MM.1S (cell line): ENCODE measurements around the gene UBE2E3.

ENCODE experiments used
- DNase-seq: peaks from one replicate; pipeline ENCODE4 v3.0.0-alpha.2; 2015
- H2AFZ ChIP-seq: fragments of 300-600 bp; sonication (generic); 2 replicates; pipeline ENCODE4 v1.6.0; 2016; ENCODE audit warnings: antibody characterized with exemption, low read length
- H3F3A ChIP-seq: fragments of 300-600 bp; sonication (generic); 2 replicates; pipeline ENCODE4 v1.6.1; 2016; ENCODE audit warnings: mild to moderate bottlenecking, antibody characterized with exemption, low read length, moderate library complexity, mixed read lengths; ENCODE audit not compliant: insufficient read depth
- H3K27ac ChIP-seq: fragments of 300-600 bp; sonication (generic); 2 replicates; pipeline ENCODE4 v1.5.1; 2016; ENCODE audit warnings: mild to moderate bottlenecking, low read length
- H3K27me3 ChIP-seq: fragments of 300-600 bp; sonication (generic); replicated peaks from 2 replicates; pipeline ENCODE4 v1.6.0; 2016; ENCODE audit warnings: low read length; ENCODE audit not compliant: insufficient read depth
- H3K36me3 ChIP-seq: fragments of 300-600 bp; sonication (generic); replicated peaks from 2 replicates; pipeline ENCODE4 v1.6.1; 2016; ENCODE audit warnings: mild to moderate bottlenecking, low read length, mixed read lengths; ENCODE audit not compliant: insufficient read depth
- H3K4me1 ChIP-seq: fragments of 300-600 bp; sonication (generic); 2 replicates; pipeline ENCODE4 v1.6.1; 2016; ENCODE audit warnings: low read length, mixed read lengths
- H3K4me2 ChIP-seq: fragments of 300-600 bp; sonication (generic); 2 replicates; pipeline ENCODE4 v1.6.0; 2016; ENCODE audit warnings: low read depth, low read length
- H3K4me3 ChIP-seq: fragments of 300-600 bp; sonication (generic); 2 replicates; pipeline ENCODE4 v1.5.1; 2016; ENCODE audit warnings: low read length, mixed read lengths
- H3K79me2 ChIP-seq: fragments of 300-600 bp; sonication (generic); 2 replicates; pipeline ENCODE4 v1.6.1; 2016; ENCODE audit warnings: mixed run types, low read length, mixed read lengths
- H3K9ac ChIP-seq: fragments of 300-600 bp; sonication (generic); 2 replicates; pipeline ENCODE4 v1.6.1; 2016; ENCODE audit warnings: low read length, mixed read lengths
- H3K9me2 ChIP-seq: fragments of 300-600 bp; sonication (generic); replicated peaks from 2 replicates; pipeline ENCODE4 v1.6.1; 2016; ENCODE audit warnings: mild to moderate bottlenecking, low read length, mixed read lengths; ENCODE audit not compliant: insufficient read depth
- H3K9me3 ChIP-seq: fragments of 300-600 bp; sonication (generic); replicated peaks from 2 replicates; pipeline ENCODE4 v1.6.1; 2016; ENCODE audit warnings: mild to moderate bottlenecking, low read length, mixed read lengths; ENCODE audit not compliant: insufficient read depth
- H4K20me1 ChIP-seq: fragments of 300-600 bp; sonication (generic); 2 replicates; pipeline ENCODE4 v1.6.1; 2016; ENCODE audit warnings: mild to moderate bottlenecking, low read length, moderate library complexity, mixed read lengths; ENCODE audit not compliant: insufficient read depth
- CTCF ChIP-seq: fragments of 300-600 bp; sonication (generic); IDR thresholded peaks from 2 replicates; pipeline ENCODE4 v1.5.1; 2016; ENCODE audit warnings: antibody characterized with exemption, low read length, mixed read lengths
- EZH2 ChIP-seq: fragments of 300-600 bp; sonication (generic); optimal IDR thresholded peaks from 2 replicates; pipeline ENCODE3; 2017; ENCODE audit warnings: low read depth, mild to moderate bottlenecking, antibody characterized with exemption, low read length, mixed read lengths
- EZH2phosphoT487 ChIP-seq: fragments of 300-600 bp; sonication (generic); IDR thresholded peaks from 2 replicates; pipeline ENCODE4 v1.6.1; 2018; ENCODE audit warnings: antibody characterized with exemption, low read length

Gene UBE2E3

GRCh38 chr2:181058378-181059269 lies 78.2 kb downstream of the UBE2E3 start:
- peak; percentile 70 for DNase-seq
- no peak overlapping the region for H3K9ac ChIP-seq
- no peaks in the 10 kb centered on the region for H3F3A ChIP-seq
- no peak overlapping the region for H3K4me3 ChIP-seq
- no peaks in the 10 kb centered on the region for H3K9me2 ChIP-seq
- H3K27me3 ChIP-seq = no peaks in the 10 kb centered on the region
- TF ChIP-seq CTCF (peak; percentile 85), EZH2phosphoT487 (no peak)
- no peak overlapping the region for H3K4me2 ChIP-seq
- no peak overlapping the region for H3K27ac ChIP-seq
- H3K79me2 ChIP-seq = peaks cover 41% of the 10 kb centered on the region
- H3K9me3 ChIP-seq = no peaks in the 10 kb centered on the region
- H3K36me3 ChIP-seq = no peaks in the 10 kb centered on the region; the same call in 1 of the 2 replicates
- H4K20me1 ChIP-seq = no peaks in the 10 kb centered on the region
- no peak overlapping the region for H2AFZ ChIP-seq
- H3K4me1 ChIP-seq = no peaks in the 10 kb centered on the region

GRCh38 chr2:181063696-181064095 lies 83.3 kb downstream of the UBE2E3 start:
- TF ChIP-seq EZH2phosphoT487 = no peak
- no peak for TF ChIP-seq EZH2
- no peak for TF ChIP-seq CTCF
- no peaks in the 10 kb centered on the region for H4K20me1 ChIP-seq
- H3K27ac ChIP-seq = no peak overlapping the region

GRCh38 chr2:181065458-181065857 lies 85.1 kb downstream of the UBE2E3 start:
- H4K20me1 ChIP-seq = no peaks in the 10 kb centered on the region
- no peaks in the 10 kb centered on the region for H3K9me3 ChIP-seq
- H3F3A ChIP-seq = no peaks in the 10 kb centered on the region
- H3K4me2 ChIP-seq = no peak overlapping the region
- no peak overlapping the region for H3K27ac ChIP-seq
- H3K27me3 ChIP-seq = no peaks in the 10 kb centered on the region
- H3K4me1 ChIP-seq = peaks cover 9% of the 10 kb centered on the region; the same call in 1 of the 2 replicates
- H3K4me3 ChIP-seq = no peak overlapping the region
- DNase-seq = no peak
- no peak overlapping the region for H3K9ac ChIP-seq
- H3K9me2 ChIP-seq = no peaks in the 10 kb centered on the region
- H3K36me3 ChIP-seq = no peaks in the 10 kb centered on the region; the same call in 1 of the 2 replicates
- H2AFZ ChIP-seq = no peak overlapping the region
- peaks cover 6% of the 10 kb centered on the region; the same call in 1 of the 2 replicates for H3K79me2 ChIP-seq
- TF ChIP-seq EZH2 (no peak), EZH2phosphoT487 (no peak), CTCF (no peak)

More at GRCh38 chr2:181063696-181064095, 83.3 kb downstream of the UBE2E3 start:
- no peaks in the 10 kb centered on the region for H3K9me3 ChIP-seq
- DNase-seq = no peak
- H3K79me2 ChIP-seq = peaks cover 6% of the 10 kb centered on the region; the same call in 1 of the 2 replicates
- H3K4me3 ChIP-seq = no peak overlapping the region
- H3K9me2 ChIP-seq = no peaks in the 10 kb centered on the region
- H3K9ac ChIP-seq = no peak overlapping the region
- no peaks in the 10 kb centered on the region for H3K4me1 ChIP-seq
- no peaks in the 10 kb centered on the region; the same call in 1 of the 2 replicates for H3K36me3 ChIP-seq
- H3F3A ChIP-seq = no peaks in the 10 kb centered on the region
- no peak overlapping the region for H2AFZ ChIP-seq
- H3K27me3 ChIP-seq = no peaks in the 10 kb centered on the region
- no peak overlapping the region for H3K4me2 ChIP-seq
